Transverse colon (tissue), 4 donors: ENCODE measurements around the gene TNS3. TPM values are rescaled to one million over a fixed set of nuclear protein-coding genes. Genes with fewer than 3 reads are reported as not detected.

ENCODE experiments used
- DNase-seq: peaks from one replicate; pipeline ENCODE4 v3.0.0-alpha.2; 2019
- H3K27ac ChIP-seq, 4 donors: fragments of 200-600 bp; sonication (generic); 2 replicates each; pipeline ENCODE4 v1.5.1; 2016 to 2018; ENCODE audit warnings: inconsistent platforms in 4 of 4
- H3K27me3 ChIP-seq: fragments of 200-600 bp; sonication (generic); 2 replicates; pipeline ENCODE4 v1.5.1; 2017; ENCODE audit warnings: inconsistent platforms
- H3K36me3 ChIP-seq, 4 donors: fragments of 200-600 bp; sonication (generic); 2 replicates each; pipeline ENCODE4 v1.5.1; 2017 to 2019; ENCODE audit warnings: inconsistent platforms in 4 of 4
- H3K4me1 ChIP-seq, 4 donors: fragments of 200-600 bp; sonication (generic); 2 replicates each; pipeline ENCODE4 v1.5.1; 2017 to 2020; ENCODE audit warnings: inconsistent platforms in 4 of 4
- H3K4me3 ChIP-seq, 4 donors: fragments of 200-600 bp; sonication (generic); 1 replicate in 1 of 4; 2 replicates in 3 of 4; pipeline versions ENCODE4 v1.5.1 to v1.6.1; 2017 to 2019; ENCODE audit warnings: inconsistent platforms in 4 of 4
- H3K9me3 ChIP-seq, 2 donors: fragments of 200-600 bp; sonication (generic); 2 replicates each; pipeline ENCODE4 v1.5.1; 2017 to 2019; ENCODE audit warnings: inconsistent platforms in 2 of 2
- CTCF ChIP-seq, 5 experiments: fragments of 200-600 bp in 3 of 5; fragments of 450-650 bp in 2 of 5; sonication (generic) in 3 of 5; IDR thresholded peaks; 1 replicate in 2 of 5; 2 replicates in 3 of 5; pipeline ENCODE4 v1.5.1; 2016 to 2017; ENCODE audit warnings: antibody characterized with exemption in 5 of 5, inconsistent platforms in 3 of 5, mild to moderate bottlenecking in 2 of 5, moderate library complexity in 1 of 5
- EP300 ChIP-seq: sonication (generic); formaldehyde crosslinking; IDR thresholded peaks from one replicate; pipeline ENCODE4 v1.6.1; 2017; ENCODE audit warnings: antibody characterized with exemption, low read depth
- POLR2A ChIP-seq: fragments of 450-650 bp; IDR thresholded peaks from one replicate; pipeline ENCODE4 v1.6.1; 2016; ENCODE audit warnings: antibody characterized with exemption, mild to moderate bottlenecking, moderate library complexity
- POLR2AphosphoS5 ChIP-seq, 3 donors: sonication (generic); formaldehyde crosslinking; IDR thresholded peaks; one replicate each; pipeline ENCODE4 v1.6.1; 2016; ENCODE audit warnings: antibody characterized with exemption in 3 of 3
- WGBS, 2 donors: methylation state at CpG; one replicate each; pipeline ENCODE4 v1.1.5; 2018; ENCODE audit warnings: low coverage in 1 of 2; 5-methylcytosine and 5-hydroxymethylcytosine counted together
- in situ Hi-C, 4 donors: fragments of 200-750 bp; cut with MboI; loops; one replicate each; pipeline versions ENCODE4 v1.15.0 to v1.15.1; 2017; ENCODE audit warnings: low sequenced_read_pairs in 3 of 4, low pct_ligation_motif_present in 1 of 4, low pct_unique_long_range_greater_than_20kb in 1 of 4
- intact Hi-C: fragments of 100-400 bp; cut with DNase I; formaldehyde crosslinking; loops from one replicate; pipeline ENCODE4 v1.15.1; 2023; ENCODE audit warnings: low total_unique reads
- total RNA-seq, 4 donors: library from RNA; depleted of rRNA; stranded (reverse); fragments of >200 nt; gene quantifications; one replicate each; pipeline ENCODE4 v1.1.0, GENCODE V29; 2016

The TNS3 gene
- total RNA-seq, 4 donors from 2014 or later, result 58.5 to 104 (median 72.7) TPM

DNA sequence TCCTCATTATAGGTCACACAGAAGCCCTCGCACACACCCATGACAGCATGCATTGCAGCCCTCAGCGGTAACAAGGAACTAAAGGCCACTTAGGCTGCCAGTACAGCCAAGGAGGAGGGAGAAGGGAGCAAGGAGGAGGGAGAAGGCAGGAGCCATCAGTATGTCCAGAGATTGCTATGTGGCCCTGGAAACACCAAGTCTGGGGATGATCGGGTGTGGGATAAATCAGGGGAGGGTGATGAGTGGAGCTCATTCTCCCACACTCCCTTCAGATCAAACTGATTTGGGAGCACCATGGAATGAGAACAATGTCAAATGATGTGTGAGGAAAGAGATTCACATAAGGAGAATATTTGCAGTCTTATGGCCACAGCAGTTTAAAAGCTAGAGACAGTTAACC is 350.9 kb downstream of the TNS3 start:
- intact Hi-C loops, result no loop called here
- H3K4me3 ChIP-seq, result no peak overlapping the region
- TF ChIP-seq POLR2A (no peak), EP300 (no peak), CTCF (IDR thresholded peaks at IDR 0.05) (no peak), POLR2AphosphoS5 (IDR thresholded peaks at IDR 0.05) (no peak)
- H3K27ac ChIP-seq, result no peak overlapping the region
- H3K4me1 ChIP-seq, result peaks cover 0 to 15% (median 4%) of the 10 kb centered on the region in 4 donors
- in situ Hi-C loops, result no loop called here
- H3K9me3 ChIP-seq, result no peaks in the 10 kb centered on the region
- no peaks in the 10 kb centered on the region for H3K36me3 ChIP-seq
- WGBS, 2 donors, result 65 to 97% methylated on average over 2 to 3 of the region's 3 CpGs
- no peak for DNase-seq
- H3K27me3 ChIP-seq, result no peaks in the 10 kb centered on the region

- in situ Hi-C loops (no loop called here), intact Hi-C loops (no loop called here)
- no peaks in the 10 kb centered on the region for H3K36me3 ChIP-seq
- no peak for TF ChIP-seq POLR2AphosphoS5 (IDR thresholded peaks at IDR 0.05)
- no peak for TF ChIP-seq EP300
- no peak for TF ChIP-seq CTCF (IDR thresholded peaks at IDR 0.05)
- no peak for TF ChIP-seq POLR2A
- H3K27me3 ChIP-seq, result no peaks in the 10 kb centered on the region
- no peak overlapping the region for H3K4me3 ChIP-seq
- DNase-seq, result no peak
- no peaks in the 10 kb centered on the region for H3K9me3 ChIP-seq
- peaks cover 0 to 15% (median 4%) of the 10 kb centered on the region in 4 donors for H3K4me1 ChIP-seq
- no peak overlapping the region for H3K27ac ChIP-seq
- WGBS, 2 donors, result 92 to 97% methylated on average over 7 to 11 of the region's 11 CpGs
Observed at GRCh38 chr7:47228386-47229014, 353.4 kb downstream of the TNS3 start.

GRCh38 chr7:47227762-47228177 is 354.1 kb downstream of the TNS3 start:
- peak overlapping the region in 1 of 4 donors; percentile 14 for H3K27ac ChIP-seq
- 32 to 67% methylated on average over 3 to 6 of the region's 6 CpGs for WGBS, 2 donors
- TF ChIP-seq CTCF (IDR thresholded peaks at IDR 0.05), result no peak
- TF ChIP-seq POLR2AphosphoS5 (IDR thresholded peaks at IDR 0.05), result peak; percentile 45 to 76 (median 66)
- H3K27me3 ChIP-seq, result no peaks in the 10 kb centered on the region
- no peaks in the 10 kb centered on the region for H3K36me3 ChIP-seq
- in situ Hi-C loops, result no loop called here
- DNase-seq, result peak; percentile 23
- no peaks in the 10 kb centered on the region for H3K9me3 ChIP-seq
- H3K4me1 ChIP-seq, result peaks cover 0 to 15% (median 4%) of the 10 kb centered on the region in 4 donors
- H3K4me3 ChIP-seq, result no peak overlapping the region
- intact Hi-C loops, result no loop called here

DNA sequence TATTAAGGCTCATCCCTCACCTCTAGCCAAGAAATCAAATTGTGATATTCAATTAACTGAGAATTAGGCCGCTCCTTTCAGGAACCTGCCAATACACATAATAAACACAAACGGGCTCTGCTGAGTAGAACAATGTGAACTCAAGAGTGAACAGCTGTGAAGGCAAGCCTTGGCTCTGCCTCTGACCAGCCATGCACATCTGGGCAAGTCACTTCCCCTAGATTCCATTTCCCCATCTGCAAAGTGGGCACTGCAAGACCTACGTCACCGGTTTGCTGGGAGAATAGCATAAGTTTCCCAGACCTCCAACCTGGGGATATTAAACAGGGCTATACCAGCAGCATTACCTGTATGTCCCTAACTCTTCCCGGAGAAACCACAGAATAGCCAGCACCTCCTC is 355.2 kb downstream of the TNS3 start:
- no peaks in the 10 kb centered on the region for H3K27me3 ChIP-seq
- TF ChIP-seq POLR2A, result no peak
- TF ChIP-seq POLR2AphosphoS5 (IDR thresholded peaks at IDR 0.05), result no peak
- no peak for TF ChIP-seq CTCF (IDR thresholded peaks at IDR 0.05)
- TF ChIP-seq EP300, result no peak
- 83 to 88% methylated on average over 3 to 5 of the region's 5 CpGs for WGBS, 2 donors
- no peaks in the 10 kb centered on the region for H3K36me3 ChIP-seq
- H3K4me1 ChIP-seq, result peaks cover 0 to 15% (median 4%) of the 10 kb centered on the region in 4 donors
- in situ Hi-C loops, result no loop called here
- H3K4me3 ChIP-seq, result no peak overlapping the region
- no peak overlapping the region for H3K27ac ChIP-seq
- intact Hi-C loops, result no loop called here
- H3K9me3 ChIP-seq, result no peaks in the 10 kb centered on the region
- no peak for DNase-seq
